ENCODE data around the gene STAM2. TPM values are rescaled to one million over a fixed set of nuclear protein-coding genes. Genes with fewer than 3 reads are reported as not detected.
"Not testable (repeated sequence)": the region's sequence is repeated elsewhere in the genome, so short reads cannot be mapped to it uniquely, and the experiment has no call there.

STAM2 gene
- total and polyA plus RNA-seq, 12 donors = 6.5 to 45.8 (median 33.0) TPM

- intact Hi-C loops (cut with DNase I) = no loop called here
- no peak for DNase-seq
- Histone ChIP-seq H3K9me3 (replicated peaks in 1 of 3) (no peaks in the 10 kb centered on the region), H3K36me3 (replicated peaks in 1 of 2) (no peaks in the 10 kb centered on the region), H3K4me3 (no peak overlapping the region), H3K27me3 (no peaks in the 10 kb centered on the region), H3K4me1 (replicated peaks in 1 of 2) (peaks cover 0 to 1% of the 10 kb centered on the region in 2 donors), H3K27ac (no peak overlapping the region)
- WGBS, 4 donors = 81 to 93% (median 89%) methylated on average over 3 of the region's 3 CpGs
- TF ChIP-seq CTCF (IDR thresholded peaks at IDR 0.05) (no peak), POLR2A (IDR thresholded peaks at IDR 0.05) (no peak)
Measured at GRCh38 chr2:152114366-152114765, 61.2 kb downstream of the STAM2 start.

- H3K4me3 ChIP-seq; H3K27me3 ChIP-seq; H3K9me3 ChIP-seq (replicated peaks in 1 of 3); DNase-seq; H3K4me1 ChIP-seq (replicated peaks in 1 of 2); H3K27ac ChIP-seq; intact Hi-C loops (cut with DNase I); H3K36me3 ChIP-seq (replicated peaks in 1 of 2): not testable (repeated sequence)
- WGBS, 4 donors = 91 to 95% (median 93%) methylated on average over 13 of the region's 13 CpGs
Measured at GRCh38 chr2:152107140-152107539, 68.4 kb downstream of the STAM2 start.

- H3K27me3 ChIP-seq = no peaks in the 10 kb centered on the region
- H3K27ac ChIP-seq = no peak overlapping the region
- H3K36me3 ChIP-seq (replicated peaks in 1 of 2) = no peaks in the 10 kb centered on the region
Measured at GRCh38 chr2:152106464-152106863, 69.1 kb downstream of the STAM2 start.

GRCh38 chr2:152103271-152103670, 72.3 kb downstream of the STAM2 start:
- H3K36me3 ChIP-seq (replicated peaks in 1 of 2) = no peaks in the 10 kb centered on the region
- H3K27ac ChIP-seq = no peak overlapping the region
- 90 to 99% (median 95%) methylated on average over 3 of the region's 3 CpGs for WGBS, 4 donors

More at GRCh38 chr2:152106464-152106863, 69.1 kb downstream of the STAM2 start:
- intact Hi-C loops (cut with DNase I) = no loop called here
- H3K9me3 ChIP-seq (replicated peaks in 1 of 3) = no peaks in the 10 kb centered on the region
- no peaks in the 10 kb centered on the region for H3K4me1 ChIP-seq (replicated peaks in 1 of 2)
- no peak for DNase-seq
- TF ChIP-seq POLR2A (IDR thresholded peaks at IDR 0.05) (no peak), CTCF (IDR thresholded peaks at IDR 0.05) (no peak)
- 73 to 92% (median 79%) methylated on average over 4 of the region's 4 CpGs for WGBS, 4 donors
- H3K4me3 ChIP-seq = no peak overlapping the region

More at GRCh38 chr2:152103271-152103670, 72.3 kb downstream of the STAM2 start:
- intact Hi-C loops (cut with DNase I) = no loop called here
- Histone ChIP-seq H3K9me3 (replicated peaks in 1 of 3) (no peaks in the 10 kb centered on the region), H3K27me3 (no peaks in the 10 kb centered on the region), H3K4me3 (no peak overlapping the region), H3K4me1 (replicated peaks in 1 of 2) (peaks cover 4 to 8% of the 10 kb centered on the region in 2 donors)
- TF ChIP-seq CTCF (IDR thresholded peaks at IDR 0.05) = no peak
- TF ChIP-seq POLR2A (IDR thresholded peaks at IDR 0.05) = no peak
- no peak for DNase-seq

Data from adrenal gland (tissue), 12 donors.